ENCODE data around the gene MCUR1. TPM values are rescaled to one million over a fixed set of nuclear protein-coding genes. Genes with fewer than 3 reads are reported as not detected.

MCUR1 gene
- polyA plus RNA-seq, 1 experiment: 6.2 TPM

GRCh38 chr6:13807696-13808095, 6.7 kb downstream of the MCUR1 start:
- H3K27me3 ChIP-seq (ENCODE audit: control insufficient read depth, insufficient read depth, low read length): no peaks in the 10 kb centered on the region
- H3K4me3 ChIP-seq (ENCODE audit: low read depth, low read length): no peak overlapping the region
- H3K36me3 ChIP-seq (ENCODE audit: control insufficient read depth, insufficient read depth, low read length): no peaks in the 10 kb centered on the region
- POLR2A ChIA-PET: no interaction called here
- TF ChIP-seq, protein P1, sequence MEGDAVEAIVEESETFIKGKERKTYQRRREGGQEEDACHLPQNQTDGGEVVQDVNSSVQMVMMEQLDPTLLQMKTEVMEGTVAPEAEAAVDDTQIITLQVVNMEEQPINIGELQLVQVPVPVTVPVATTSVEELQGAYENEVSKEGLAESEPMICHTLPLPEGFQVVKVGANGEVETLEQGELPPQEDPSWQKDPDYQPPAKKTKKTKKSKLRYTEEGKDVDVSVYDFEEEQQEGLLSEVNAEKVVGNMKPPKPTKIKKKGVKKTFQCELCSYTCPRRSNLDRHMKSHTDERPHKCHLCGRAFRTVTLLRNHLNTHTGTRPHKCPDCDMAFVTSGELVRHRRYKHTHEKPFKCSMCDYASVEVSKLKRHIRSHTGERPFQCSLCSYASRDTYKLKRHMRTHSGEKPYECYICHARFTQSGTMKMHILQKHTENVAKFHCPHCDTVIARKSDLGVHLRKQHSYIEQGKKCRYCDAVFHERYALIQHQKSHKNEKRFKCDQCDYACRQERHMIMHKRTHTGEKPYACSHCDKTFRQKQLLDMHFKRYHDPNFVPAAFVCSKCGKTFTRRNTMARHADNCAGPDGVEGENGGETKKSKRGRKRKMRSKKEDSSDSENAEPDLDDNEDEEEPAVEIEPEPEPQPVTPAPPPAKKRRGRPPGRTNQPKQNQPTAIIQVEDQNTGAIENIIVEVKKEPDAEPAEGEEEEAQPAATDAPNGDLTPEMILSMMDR (IDR thresholded peaks at IDR 0.05; ENCODE audit: insufficient read depth, low read depth, low read length): no peak
- CTCF ChIA-PET: interaction anchor here (0.9 to 1.7 kb wide), 3 partner anchors 12 to 66 kb away, joined by 3 to 5 read pairs (median 4); no protein-coding TSS in a partner anchor
- no peak for DNase-seq (ENCODE audit: low read depth)

- ChIA-PET POLR2A (no interaction called here), CTCF (interaction anchor here (1.5 kb wide), 2 partner anchors 8 to 105 kb away, joined by 3 to 4 read pairs; no protein-coding TSS in a partner anchor)
- no peak for DNase-seq (ENCODE audit: low read depth)
These were observed 10.8 kb downstream of the MCUR1 start for GRCh38 chr6:13803581-13803980.

GRCh38 chr6:13800615-13801014, 13.7 kb downstream of the MCUR1 start:
- CTCF ChIA-PET: no interaction called here
- POLR2A ChIA-PET: no interaction called here
- Histone ChIP-seq H3K4me3 (ENCODE audit: low read depth, low read length) (no peak overlapping the region), H3K36me3 (ENCODE audit: control insufficient read depth, insufficient read depth, low read length) (peaks cover 2% of the 10 kb centered on the region), H3K27me3 (ENCODE audit: control insufficient read depth, insufficient read depth, low read length) (no peaks in the 10 kb centered on the region)
- no peak for DNase-seq (ENCODE audit: low read depth)
- TF ChIP-seq, protein P1 (IDR thresholded peaks at IDR 0.05; ENCODE audit: insufficient read depth, low read depth, low read length): no peak

More at GRCh38 chr6:13803581-13803980, 10.8 kb downstream of the MCUR1 start:
- Histone ChIP-seq H3K27me3 (ENCODE audit: control insufficient read depth, insufficient read depth, low read length) (no peaks in the 10 kb centered on the region), H3K4me3 (ENCODE audit: low read depth, low read length) (no peak overlapping the region), H3K36me3 (ENCODE audit: control insufficient read depth, insufficient read depth, low read length) (peaks cover 2% of the 10 kb centered on the region)
- TF ChIP-seq, protein P1 (IDR thresholded peaks at IDR 0.05; ENCODE audit: insufficient read depth, low read depth, low read length): no peak

GRCh38 chr6:13796781-13797180, 17.6 kb downstream of the MCUR1 start:
- CTCF ChIA-PET: interaction anchor here (0.9 kb wide), 1 partner anchor 270 kb away, joined by 3 read pairs; no protein-coding TSS in a partner anchor
- H3K36me3 ChIP-seq (ENCODE audit: control insufficient read depth, insufficient read depth, low read length): peaks cover 2% of the 10 kb centered on the region; the same call in 1 of the 2 replicates
- TF ChIP-seq, protein P1 (IDR thresholded peaks at IDR 0.05; ENCODE audit: insufficient read depth, low read depth, low read length): no peak
- POLR2A ChIA-PET: no interaction called here
- DNase-seq (ENCODE audit: low read depth): no peak
- H3K4me3 ChIP-seq (ENCODE audit: low read depth, low read length): no peak overlapping the region
- H3K27me3 ChIP-seq (ENCODE audit: control insufficient read depth, insufficient read depth, low read length): no peaks in the 10 kb centered on the region

DNA sequence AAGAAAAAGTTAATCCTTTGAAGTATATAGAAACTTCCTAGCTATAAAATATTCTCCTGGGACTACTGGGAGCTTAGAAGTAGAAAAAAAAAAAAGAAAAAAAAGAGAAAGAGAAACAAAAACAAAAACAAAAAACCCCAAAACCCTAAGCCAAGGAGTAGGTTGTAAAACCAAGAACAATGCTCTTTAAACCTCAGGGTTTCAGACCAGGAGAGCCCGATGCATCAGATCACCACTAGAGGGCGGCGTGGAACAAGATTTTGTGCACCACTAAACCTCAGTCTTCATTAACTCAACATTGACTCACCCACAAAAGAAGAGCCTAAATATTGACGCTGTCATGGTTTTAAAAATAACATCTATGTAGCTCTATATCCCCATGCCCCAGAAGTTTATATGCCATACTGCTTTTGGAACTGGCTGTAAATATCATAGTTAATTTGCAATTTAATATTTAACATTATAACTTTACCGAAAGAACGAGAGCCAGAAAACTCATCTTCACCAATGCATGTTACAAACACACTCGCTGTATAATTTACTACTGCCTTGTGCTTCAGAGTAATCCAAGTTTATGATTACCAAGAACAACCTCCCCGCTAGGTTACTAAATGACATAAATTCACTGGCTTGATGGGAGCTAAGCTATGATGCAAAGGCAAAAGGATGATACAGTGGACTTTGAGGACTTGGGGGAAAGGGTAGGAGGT, 19.2 kb downstream of the MCUR1 start:
- peak; percentile 25 for DNase-seq (ENCODE audit: low read depth)
- POLR2A ChIA-PET: interaction anchor here (0.9 kb wide), 1 partner anchor 33 kb away, joined by 11 read pairs; no protein-coding TSS in a partner anchor
- CTCF ChIA-PET: interaction anchor here (0.6 to 2.8 kb wide), 13 partner anchors 9 to 271 kb away, joined by 3 to 20 read pairs (median 4); partner anchors contain the start of gene MCUR1
- no peaks in the 10 kb centered on the region for H3K27me3 ChIP-seq (ENCODE audit: control insufficient read depth, insufficient read depth, low read length)
- TF ChIP-seq, protein P1 (IDR thresholded peaks at IDR 0.05; ENCODE audit: insufficient read depth, low read depth, low read length): peak; percentile 92
- no peak overlapping the region for H3K4me3 ChIP-seq (ENCODE audit: low read depth, low read length)
- H3K36me3 ChIP-seq (ENCODE audit: control insufficient read depth, insufficient read depth, low read length): no peaks in the 10 kb centered on the region
